ENCODE measurements around the gene OR13C5.
A peak's percentile ranks its signal among the peaks of the same experiment; 100 is the strongest.
"Not testable (repeated sequence)": the region's sequence is repeated elsewhere in the genome, so short reads cannot be mapped to it uniquely, and the experiment has no call there.

OR13C5 gene, protein sequence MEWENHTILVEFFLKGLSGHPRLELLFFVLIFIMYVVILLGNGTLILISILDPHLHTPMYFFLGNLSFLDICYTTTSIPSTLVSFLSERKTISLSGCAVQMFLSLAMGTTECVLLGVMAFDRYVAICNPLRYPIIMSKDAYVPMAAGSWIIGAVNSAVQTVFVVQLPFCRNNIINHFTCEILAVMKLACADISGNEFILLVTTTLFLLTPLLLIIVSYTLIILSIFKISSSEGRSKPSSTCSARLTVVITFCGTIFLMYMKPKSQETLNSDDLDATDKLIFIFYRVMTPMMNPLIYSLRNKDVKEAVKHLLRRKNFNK

DNA sequence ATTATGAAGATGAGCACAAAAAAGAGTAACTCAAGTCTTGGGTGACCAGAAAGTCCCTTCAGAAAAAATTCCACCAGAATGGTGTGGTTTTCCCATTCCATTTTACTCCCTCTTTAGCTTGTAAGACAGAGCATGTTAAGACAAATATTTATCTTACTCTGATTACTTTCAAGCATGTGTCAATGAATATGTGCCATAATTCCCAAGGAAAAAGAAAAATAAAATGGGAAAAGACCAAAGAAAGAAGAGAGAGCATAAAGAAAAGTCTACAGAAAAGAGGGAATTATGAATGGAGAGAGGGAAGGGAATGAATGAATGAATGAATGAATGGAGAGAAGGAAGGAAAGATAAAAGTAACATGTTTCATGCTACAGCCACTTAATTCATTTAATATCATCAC is at the start of gene OR13C5:
OR13C5 (minus strand) TSS at position 101 of the 400 bp plus-strand sequence; CDS start at position 101, 0 bp downstream.
- TF ChIP-seq, protein P1, sequence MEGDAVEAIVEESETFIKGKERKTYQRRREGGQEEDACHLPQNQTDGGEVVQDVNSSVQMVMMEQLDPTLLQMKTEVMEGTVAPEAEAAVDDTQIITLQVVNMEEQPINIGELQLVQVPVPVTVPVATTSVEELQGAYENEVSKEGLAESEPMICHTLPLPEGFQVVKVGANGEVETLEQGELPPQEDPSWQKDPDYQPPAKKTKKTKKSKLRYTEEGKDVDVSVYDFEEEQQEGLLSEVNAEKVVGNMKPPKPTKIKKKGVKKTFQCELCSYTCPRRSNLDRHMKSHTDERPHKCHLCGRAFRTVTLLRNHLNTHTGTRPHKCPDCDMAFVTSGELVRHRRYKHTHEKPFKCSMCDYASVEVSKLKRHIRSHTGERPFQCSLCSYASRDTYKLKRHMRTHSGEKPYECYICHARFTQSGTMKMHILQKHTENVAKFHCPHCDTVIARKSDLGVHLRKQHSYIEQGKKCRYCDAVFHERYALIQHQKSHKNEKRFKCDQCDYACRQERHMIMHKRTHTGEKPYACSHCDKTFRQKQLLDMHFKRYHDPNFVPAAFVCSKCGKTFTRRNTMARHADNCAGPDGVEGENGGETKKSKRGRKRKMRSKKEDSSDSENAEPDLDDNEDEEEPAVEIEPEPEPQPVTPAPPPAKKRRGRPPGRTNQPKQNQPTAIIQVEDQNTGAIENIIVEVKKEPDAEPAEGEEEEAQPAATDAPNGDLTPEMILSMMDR (IDR thresholded peaks at IDR 0.05): not testable (repeated sequence)

DNA sequence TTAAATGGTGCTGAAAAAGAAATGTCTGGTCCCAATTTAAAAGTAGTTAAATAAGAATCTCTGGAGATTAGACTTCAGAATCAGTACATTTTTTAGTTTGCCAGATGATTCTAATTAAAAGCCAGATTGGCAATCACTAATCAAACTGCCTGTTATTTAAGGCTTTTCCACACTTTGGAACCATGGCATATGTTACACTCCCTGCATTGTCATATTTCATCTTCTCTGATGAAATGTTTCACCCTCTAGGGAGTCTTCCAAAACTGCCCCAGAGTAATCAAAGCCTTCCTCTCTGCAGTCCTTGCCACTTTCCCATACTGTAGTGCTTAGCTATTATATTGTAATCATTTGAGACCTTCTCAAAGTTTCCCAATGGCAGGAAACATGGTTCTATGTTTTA is 36.2 kb upstream of the OR13C5 start:
- TF ChIP-seq, protein P1 (IDR thresholded peaks at IDR 0.05): no peak

DNA sequence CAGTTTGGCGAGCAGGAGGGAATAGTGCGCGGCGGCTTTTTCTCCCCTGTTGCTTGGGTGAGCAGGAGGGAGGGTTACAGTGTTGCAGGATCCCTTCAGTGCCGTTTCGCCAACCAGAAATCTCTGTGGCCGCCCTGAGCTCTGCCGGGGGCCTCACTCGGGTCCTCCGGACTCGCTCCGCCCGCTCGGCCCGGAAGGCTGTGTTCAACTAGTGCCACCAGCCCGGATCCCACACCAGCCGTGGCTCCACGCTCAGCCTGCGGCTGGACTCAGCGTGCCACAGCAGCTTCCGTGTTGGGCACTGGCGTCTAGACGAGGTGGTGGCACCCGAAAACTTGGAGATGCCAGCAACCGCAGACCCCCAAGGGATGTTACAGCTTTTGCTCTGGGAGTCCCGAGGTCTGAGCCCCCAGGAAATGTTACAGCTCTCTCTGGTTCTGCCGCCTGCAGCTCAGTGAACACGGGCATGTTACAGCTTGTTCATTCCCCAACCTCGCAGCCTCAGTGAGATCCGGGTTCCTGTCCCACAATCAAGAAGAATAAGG is 34.8 kb upstream of the OR13C5 start:
- TF ChIP-seq, protein P1 (IDR thresholded peaks at IDR 0.05): no peak

DNA sequence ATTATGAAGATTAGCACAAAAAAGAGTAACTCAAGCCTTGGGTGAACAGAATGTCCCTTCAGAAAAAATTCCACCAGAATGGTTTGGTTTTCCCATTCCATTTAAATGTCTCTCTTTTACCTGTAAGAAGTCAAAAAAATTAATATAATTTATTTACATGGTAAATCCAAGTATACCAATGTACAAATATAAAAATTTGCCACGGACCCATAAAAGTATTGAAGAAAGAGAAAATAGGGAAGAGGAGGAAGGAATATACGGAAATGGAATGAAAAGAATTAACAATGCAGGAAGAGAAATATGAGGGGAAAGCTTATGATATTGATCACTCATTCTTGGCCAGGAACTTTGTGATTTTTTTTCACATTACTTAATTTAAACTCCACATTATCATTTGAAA is 18.9 kb upstream of the OR13C5 start, which contains the start of gene OR13C9:
OR13C9 (minus strand) TSS at position 101 of the 400 bp plus-strand sequence; CDS start at position 101, 0 bp downstream.
- TF ChIP-seq, protein P1 (IDR thresholded peaks at IDR 0.05): no peak

DNA sequence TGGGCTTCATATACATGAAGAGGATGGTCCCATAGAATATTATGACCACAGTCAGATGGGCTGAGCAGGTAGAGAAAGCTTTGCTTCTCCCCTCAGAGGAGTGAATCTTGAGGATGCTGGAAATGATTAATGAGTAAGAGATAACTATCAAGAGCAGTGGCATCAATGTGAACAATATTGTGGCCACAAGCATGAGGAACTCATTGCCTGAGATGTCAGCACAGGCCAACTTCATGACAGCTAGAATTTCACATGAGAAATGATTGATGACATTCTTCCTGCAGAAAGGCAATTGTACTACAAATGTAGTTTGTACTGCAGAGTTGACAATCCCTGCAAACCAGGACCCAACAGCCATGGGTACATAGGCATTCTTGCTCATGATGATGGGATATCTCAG is 18.2 kb upstream of the OR13C5 start:
- TF ChIP-seq, protein P1 (IDR thresholded peaks at IDR 0.05): no peak

DNA sequence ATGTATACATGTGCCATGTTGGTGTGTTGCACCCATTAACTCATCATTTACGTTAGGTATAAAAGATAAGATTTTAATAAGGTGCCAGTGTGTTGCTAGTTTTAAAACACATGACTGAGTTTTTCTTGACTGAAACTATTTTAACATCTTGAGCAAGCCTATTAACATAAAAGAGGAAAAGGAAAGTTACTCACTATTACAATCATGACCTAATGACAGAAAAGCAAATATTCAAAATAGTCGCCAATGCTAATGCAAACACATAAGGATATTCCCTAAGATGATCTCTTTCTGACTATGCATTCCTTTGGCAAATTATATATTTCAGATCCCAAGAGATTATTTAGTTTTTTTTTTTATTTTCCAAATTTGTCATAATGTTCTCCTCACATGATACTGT is 12.0 kb upstream of the OR13C5 start:
- TF ChIP-seq, protein P1 (IDR thresholded peaks at IDR 0.05): no peak

DNA sequence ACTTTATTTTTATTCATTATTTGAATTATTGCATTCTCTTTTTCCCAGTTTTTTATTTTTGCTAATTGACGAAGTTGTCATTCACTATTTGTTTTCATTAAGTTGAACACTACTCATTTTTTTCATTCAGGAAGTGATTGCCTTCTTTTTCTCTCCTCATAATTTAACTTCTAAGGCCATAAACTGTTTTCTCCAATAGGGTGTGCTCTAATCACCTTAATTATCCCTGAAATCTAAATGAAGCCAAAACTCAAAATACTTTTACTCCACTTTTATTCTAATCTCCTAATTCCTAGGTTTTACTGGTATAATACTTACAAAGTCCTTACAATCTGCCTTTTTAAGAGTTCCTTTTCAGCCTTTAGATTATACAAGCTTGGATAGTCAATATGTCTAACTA is 9.1 kb upstream of the OR13C5 start:
- TF ChIP-seq, protein P1 (IDR thresholded peaks at IDR 0.05): peak; percentile 61

All from LNCAP (cell line).